Rectal smooth muscle tissue (tissue), 1 donor: ENCODE measurements around the gene AKAP9.

Experiments
- H3K27ac ChIP-seq: one replicate; pipeline ENCODE4 v1.7.0; 2013; ENCODE audit warnings: low read depth, low read length, inconsistent platforms
- H3K27me3 ChIP-seq: one replicate; pipeline ENCODE4 v1.7.0; 2013; ENCODE audit warnings: low read length; ENCODE audit not compliant: control insufficient read depth, insufficient read depth
- H3K36me3 ChIP-seq: one replicate; pipeline ENCODE4 v1.7.0; 2013; ENCODE audit warnings: low read length; ENCODE audit not compliant: control insufficient read depth, insufficient read depth
- H3K4me1 ChIP-seq: one replicate; pipeline ENCODE4 v1.7.0; 2013; ENCODE audit warnings: low read length; ENCODE audit not compliant: control insufficient read depth, insufficient read depth
- H3K4me3 ChIP-seq: one replicate; pipeline ENCODE4 v1.7.0; 2013; ENCODE audit warnings: low read length
- H3K9ac ChIP-seq: one replicate; pipeline ENCODE4 v1.7.0; 2013; ENCODE audit warnings: low read length

AKAP9 gene

GRCh38 chr7:92028686-92029085, 88.0 kb downstream of the AKAP9 start:
- no peak overlapping the region for H3K4me3 ChIP-seq
- no peaks in the 10 kb centered on the region for H3K4me1 ChIP-seq
- H3K27ac ChIP-seq = no peak overlapping the region
- H3K36me3 ChIP-seq = peaks cover 4% of the 10 kb centered on the region
- H3K27me3 ChIP-seq = no peaks in the 10 kb centered on the region
- no peak overlapping the region for H3K9ac ChIP-seq

GRCh38 chr7:92034116-92034515, 93.5 kb downstream of the AKAP9 start:
- no peak overlapping the region for H3K4me3 ChIP-seq
- peaks cover 4% of the 10 kb centered on the region for H3K36me3 ChIP-seq
- no peaks in the 10 kb centered on the region for H3K4me1 ChIP-seq
- no peak overlapping the region for H3K9ac ChIP-seq
- no peak overlapping the region for H3K27ac ChIP-seq
- H3K27me3 ChIP-seq = no peaks in the 10 kb centered on the region

- peaks cover 7% of the 10 kb centered on the region for H3K36me3 ChIP-seq
These were observed 94.9 kb downstream of the AKAP9 start for GRCh38 chr7:92035576-92035975.

GRCh38 chr7:92039900-92040299, 99.2 kb downstream of the AKAP9 start:
- Histone ChIP-seq H3K27me3 (no peaks in the 10 kb centered on the region), H3K27ac (no peak overlapping the region), H3K4me3 (no peak overlapping the region), H3K4me1 (peaks cover 4% of the 10 kb centered on the region), H3K9ac (no peak overlapping the region), H3K36me3 (peaks cover 6% of the 10 kb centered on the region)

More at GRCh38 chr7:92035576-92035975, 94.9 kb downstream of the AKAP9 start:
- H3K9ac ChIP-seq = no peak overlapping the region
- no peak overlapping the region for H3K27ac ChIP-seq
- H3K27me3 ChIP-seq = no peaks in the 10 kb centered on the region
- H3K4me3 ChIP-seq = no peak overlapping the region
- H3K4me1 ChIP-seq = no peaks in the 10 kb centered on the region

GRCh38 chr7:92042056-92042737, 101.5 kb downstream of the AKAP9 start:
- Histone ChIP-seq H3K36me3 (peaks cover 6% of the 10 kb centered on the region), H3K4me3 (no peak overlapping the region), H3K27ac (no peak overlapping the region), H3K4me1 (peaks cover 4% of the 10 kb centered on the region), H3K9ac (no peak overlapping the region), H3K27me3 (no peaks in the 10 kb centered on the region)

GRCh38 chr7:92043098-92043497, 102.4 kb downstream of the AKAP9 start:
- H3K4me3 ChIP-seq = no peak overlapping the region
- H3K27ac ChIP-seq = peak overlapping the region; percentile 28
- no peaks in the 10 kb centered on the region for H3K27me3 ChIP-seq
- H3K4me1 ChIP-seq = peaks cover 4% of the 10 kb centered on the region
- H3K9ac ChIP-seq = no peak overlapping the region
- H3K36me3 ChIP-seq = peaks cover 6% of the 10 kb centered on the region

- peaks cover 4% of the 10 kb centered on the region for H3K4me1 ChIP-seq
- H3K9ac ChIP-seq = no peak overlapping the region
- H3K27ac ChIP-seq = peak overlapping the region; percentile 28
- no peaks in the 10 kb centered on the region for H3K27me3 ChIP-seq
- H3K4me3 ChIP-seq = peak overlapping the region; percentile 11
- peaks cover 6% of the 10 kb centered on the region for H3K36me3 ChIP-seq
These were observed 103.0 kb downstream of the AKAP9 start for GRCh38 chr7:92043637-92044036.

- H3K27ac ChIP-seq = peak overlapping the region; percentile 3
- no peak overlapping the region for H3K4me3 ChIP-seq
- H3K4me1 ChIP-seq = peaks cover 4% of the 10 kb centered on the region
- H3K9ac ChIP-seq = no peak overlapping the region
- H3K27me3 ChIP-seq = no peaks in the 10 kb centered on the region
- peaks cover 6% of the 10 kb centered on the region for H3K36me3 ChIP-seq
These were observed 103.5 kb downstream of the AKAP9 start for GRCh38 chr7:92044148-92044547.

GRCh38 chr7:92044940-92045339, 104.3 kb downstream of the AKAP9 start:
- Histone ChIP-seq H3K4me1 (peaks cover 4% of the 10 kb centered on the region), H3K27ac (no peak overlapping the region), H3K36me3 (peaks cover 3% of the 10 kb centered on the region), H3K9ac (no peak overlapping the region), H3K27me3 (no peaks in the 10 kb centered on the region), H3K4me3 (no peak overlapping the region)

GRCh38 chr7:92051655-92052054, 111.0 kb downstream of the AKAP9 start:
- Histone ChIP-seq H3K4me1 (no peaks in the 10 kb centered on the region), H3K27ac (no peak overlapping the region), H3K4me3 (no peak overlapping the region), H3K27me3 (no peaks in the 10 kb centered on the region), H3K36me3 (no peaks in the 10 kb centered on the region), H3K9ac (no peak overlapping the region)

- H3K36me3 ChIP-seq = no peaks in the 10 kb centered on the region
- H3K9ac ChIP-seq = no peak overlapping the region
- no peaks in the 10 kb centered on the region for H3K27me3 ChIP-seq
- H3K27ac ChIP-seq = no peak overlapping the region
- no peaks in the 10 kb centered on the region for H3K4me1 ChIP-seq
- H3K4me3 ChIP-seq = no peak overlapping the region
These were observed 111.5 kb downstream of the AKAP9 start for GRCh38 chr7:92052159-92052558.

- H3K4me3 ChIP-seq = no peak overlapping the region
These were observed 112.0 kb downstream of the AKAP9 start for GRCh38 chr7:92052684-92053083.

GRCh38 chr7:92053312-92053711, 112.7 kb downstream of the AKAP9 start:
- no peak overlapping the region for H3K4me3 ChIP-seq
- H3K9ac ChIP-seq = no peak overlapping the region
- no peaks in the 10 kb centered on the region for H3K27me3 ChIP-seq
- H3K36me3 ChIP-seq = no peaks in the 10 kb centered on the region
- H3K27ac ChIP-seq = no peak overlapping the region
- H3K4me1 ChIP-seq = peaks cover 1% of the 10 kb centered on the region

More at GRCh38 chr7:92052684-92053083, 112.0 kb downstream of the AKAP9 start:
- no peaks in the 10 kb centered on the region for H3K27me3 ChIP-seq
- H3K27ac ChIP-seq = no peak overlapping the region
- no peaks in the 10 kb centered on the region for H3K4me1 ChIP-seq
- H3K9ac ChIP-seq = no peak overlapping the region
- no peaks in the 10 kb centered on the region for H3K36me3 ChIP-seq
